Fibroblast of lung (primary cell): ENCODE results near the gene TMEM115. TPM values are rescaled to one million over a fixed set of nuclear protein-coding genes. Genes with fewer than 3 reads are reported as not detected.
"Not testable (repeated sequence)": the region's sequence is repeated elsewhere in the genome, so short reads cannot be mapped to it uniquely, and the experiment has no call there.

Experiments used
- DNase-seq, 2 donors: peaks; one replicate each; pipeline versions ENCODE4 v3.0.0 to v3.0.0-alpha.2; 2010; ENCODE audit warnings: low read depth in 2 of 2
- H2AFZ ChIP-seq: 2 replicates; pipeline ENCODE4 v1.5.1; 2012; ENCODE audit warnings: low read length, control low read depth, inconsistent platforms
- H3K27ac ChIP-seq: 2 replicates; pipeline ENCODE4 v1.5.1; 2011; ENCODE audit warnings: low read length, control low read depth; ENCODE audit not compliant: insufficient read depth
- H3K27me3 ChIP-seq: 2 replicates; pipeline ENCODE4 v1.5.1; 2011; ENCODE audit warnings: mild to moderate bottlenecking, low read length; ENCODE audit not compliant: control insufficient read depth, insufficient read depth
- H3K36me3 ChIP-seq: 2 replicates; pipeline ENCODE4 v1.5.1; 2011; ENCODE audit warnings: low read length; ENCODE audit not compliant: control insufficient read depth, insufficient read depth
- H3K4me1 ChIP-seq: 2 replicates; pipeline ENCODE4 v1.5.1; 2011; ENCODE audit warnings: low read length; ENCODE audit not compliant: control insufficient read depth, insufficient read depth; ENCODE audit errors: extremely low read depth
- H3K4me2 ChIP-seq: 2 replicates; pipeline ENCODE4 v1.5.1; 2011; ENCODE audit warnings: low read length, control low read depth; ENCODE audit not compliant: insufficient read depth; ENCODE audit errors: extremely low read depth
- H3K4me3 ChIP-seq, 4 experiments: fragments of 200-600 bp in 1 of 4; sonication (generic) in 1 of 4; replicated peaks in 1 of 4; 2 replicates each; pipeline ENCODE4 v1.5.1; 2011 to 2016; ENCODE audit warnings: low read length in 4 of 4, low read depth in 3 of 4, mild to moderate bottlenecking in 3 of 4, control low read depth in 2 of 4, inconsistent platforms in 1 of 4, mixed read lengths in 1 of 4; ENCODE audit not compliant: insufficient read depth in 1 of 4; ENCODE audit errors: control extremely low read depth in 1 of 4
- H3K79me2 ChIP-seq: 2 replicates; pipeline ENCODE4 v1.5.1; 2012; ENCODE audit warnings: mild to moderate bottlenecking, low read length, inconsistent platforms; ENCODE audit not compliant: control insufficient read depth, insufficient read depth
- H3K9ac ChIP-seq: 2 replicates; pipeline ENCODE4 v1.5.1; 2011; ENCODE audit warnings: mild to moderate bottlenecking, low read length, control low read depth; ENCODE audit not compliant: insufficient read depth
- H3K9me3 ChIP-seq: 2 replicates; pipeline ENCODE4 v1.5.1; 2012; ENCODE audit warnings: low read depth, low read length; ENCODE audit not compliant: control insufficient read depth, insufficient read depth
- H4K20me1 ChIP-seq: 2 replicates; pipeline ENCODE4 v1.5.1; 2011; ENCODE audit warnings: low read length; ENCODE audit not compliant: control insufficient read depth, insufficient read depth; ENCODE audit errors: extremely low read depth
- EZH2 ChIP-seq: IDR thresholded peaks from 2 replicates; pipeline ENCODE4 v1.5.1; 2012; ENCODE audit warnings: low read length, control low read depth, mild to moderate bottlenecking; ENCODE audit errors: missing control alignments
- polyA plus RNA-seq, 2 donors: library from polyadenylated mRNA; depleted of rRNA in 1 of 2; stranded (reverse) in 1 of 2; unstranded in 1 of 2; fragments of >200 nt; gene quantifications; 2 replicates each; pipeline ENCODE4 v1.2.1, GENCODE V29; 2011 to 2012; ENCODE audit warnings: missing spikeins in 1 of 2
- total RNA-seq: library from RNA; depleted of rRNA; stranded (reverse); fragments of >200 nt; gene quantifications from 2 replicates; pipeline ENCODE4 v1.2.1, GENCODE V29; 2014
- TF ChIP-seq, protein P1 (sequence below), 2 donors: IDR thresholded peaks in 1 of 2; conservative IDR thresholded peaks in 1 of 2; 1 replicate in 1 of 2; 2 replicates in 1 of 2; pipeline ENCODE4 v1.5.1; 2011 to 2012; ENCODE audit warnings: low read length in 2 of 2, control low read depth in 1 of 2, inconsistent platforms in 1 of 2, low read depth in 1 of 2, mild to moderate bottlenecking in 1 of 2

TMEM115 gene
- total and polyA plus RNA-seq, 2 donors (not counting 1 experiment from before 2014, with no cell fraction given) = 28.2 to 44.8 TPM

DNA sequence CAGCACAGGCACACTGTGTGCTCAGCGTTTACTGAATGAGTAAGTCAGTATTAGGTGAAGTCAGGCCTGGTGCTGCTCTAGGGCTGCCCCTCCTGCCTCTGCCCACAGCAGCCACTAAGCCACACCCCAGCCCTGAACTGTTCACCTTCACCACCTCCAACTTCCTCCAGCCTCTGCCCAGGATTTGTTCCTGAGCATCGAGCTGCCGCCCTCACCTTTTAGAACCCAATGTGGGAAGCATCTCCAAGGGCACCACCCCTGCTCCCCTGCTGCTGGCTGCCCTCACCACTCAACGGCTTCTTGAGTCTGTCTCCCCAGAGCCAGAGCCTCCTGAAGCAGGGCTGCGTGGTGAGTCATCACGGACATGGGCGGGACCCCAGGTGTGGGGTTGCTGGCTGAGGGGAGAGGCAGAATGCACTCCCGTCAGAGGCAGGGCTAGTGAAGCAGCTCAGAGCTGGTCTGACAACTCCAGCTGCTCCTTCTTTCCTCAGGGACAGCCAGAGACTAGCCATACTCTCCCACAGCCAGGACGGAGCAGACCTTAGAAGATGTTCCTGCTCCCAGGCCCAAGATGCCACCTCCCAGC, 42.6 kb downstream of the TMEM115 start:
- Histone ChIP-seq H3K9me3 (no peaks in the 10 kb centered on the region), H4K20me1 (no peaks in the 10 kb centered on the region), H3K36me3 (peaks cover 18% of the 10 kb centered on the region), H3K27me3 (no peaks in the 10 kb centered on the region), H2AFZ (no peak overlapping the region), H3K4me3 (no peak overlapping the region), H3K9ac (no peak overlapping the region), H3K4me1 (peaks cover 5% of the 10 kb centered on the region), H3K4me2 (no peak overlapping the region), H3K27ac (no peak overlapping the region), H3K79me2 (peaks cover 23% of the 10 kb centered on the region)
- DNase-seq = peak in 1 of 2 donors; percentile 79
- TF ChIP-seq, protein P1, sequence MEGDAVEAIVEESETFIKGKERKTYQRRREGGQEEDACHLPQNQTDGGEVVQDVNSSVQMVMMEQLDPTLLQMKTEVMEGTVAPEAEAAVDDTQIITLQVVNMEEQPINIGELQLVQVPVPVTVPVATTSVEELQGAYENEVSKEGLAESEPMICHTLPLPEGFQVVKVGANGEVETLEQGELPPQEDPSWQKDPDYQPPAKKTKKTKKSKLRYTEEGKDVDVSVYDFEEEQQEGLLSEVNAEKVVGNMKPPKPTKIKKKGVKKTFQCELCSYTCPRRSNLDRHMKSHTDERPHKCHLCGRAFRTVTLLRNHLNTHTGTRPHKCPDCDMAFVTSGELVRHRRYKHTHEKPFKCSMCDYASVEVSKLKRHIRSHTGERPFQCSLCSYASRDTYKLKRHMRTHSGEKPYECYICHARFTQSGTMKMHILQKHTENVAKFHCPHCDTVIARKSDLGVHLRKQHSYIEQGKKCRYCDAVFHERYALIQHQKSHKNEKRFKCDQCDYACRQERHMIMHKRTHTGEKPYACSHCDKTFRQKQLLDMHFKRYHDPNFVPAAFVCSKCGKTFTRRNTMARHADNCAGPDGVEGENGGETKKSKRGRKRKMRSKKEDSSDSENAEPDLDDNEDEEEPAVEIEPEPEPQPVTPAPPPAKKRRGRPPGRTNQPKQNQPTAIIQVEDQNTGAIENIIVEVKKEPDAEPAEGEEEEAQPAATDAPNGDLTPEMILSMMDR (conservative IDR thresholded peaks at IDR 0.05 in 1 of 2, IDR thresholded peaks at IDR 0.05 in 1 of 2; ENCODE audit: low read depth in 1 of 2, low read length in 2 of 2) = no peak

DNA sequence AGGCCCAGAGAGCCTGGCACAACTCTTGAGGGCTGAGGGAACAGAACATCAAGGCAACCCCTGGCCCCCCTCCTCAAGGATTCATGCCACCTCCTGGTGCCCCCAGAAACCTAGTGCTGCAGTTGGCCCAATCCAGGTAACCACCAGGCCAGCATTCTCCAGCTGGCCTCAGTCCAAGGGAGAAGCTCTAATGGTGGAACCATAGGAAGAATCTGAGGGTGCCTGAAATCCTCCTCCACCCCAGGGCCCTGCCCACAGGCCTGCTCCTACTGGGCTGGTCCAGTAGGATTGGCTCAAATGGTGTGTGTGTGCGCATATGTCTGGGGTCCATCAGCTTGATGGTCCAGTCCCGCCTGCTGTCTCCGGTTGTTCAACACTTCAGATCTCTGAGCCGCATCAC, 44.5 kb downstream of the TMEM115 start:
- TF ChIP-seq, protein P1 (conservative IDR thresholded peaks at IDR 0.05 in 1 of 2, IDR thresholded peaks at IDR 0.05 in 1 of 2; ENCODE audit: low read depth in 1 of 2, low read length in 2 of 2) = no peak
- no peak for TF ChIP-seq EZH2
- Histone ChIP-seq H3K9ac (no peak overlapping the region), H3K4me3 (no peak overlapping the region), H3K36me3 (peaks cover 18% of the 10 kb centered on the region), H3K79me2 (peaks cover 15% of the 10 kb centered on the region), H3K4me1 (peaks cover 2% of the 10 kb centered on the region), H3K27me3 (no peaks in the 10 kb centered on the region), H3K27ac (no peak overlapping the region), H3K9me3 (no peaks in the 10 kb centered on the region), H3K4me2 (no peak overlapping the region), H2AFZ (no peak overlapping the region), H4K20me1 (no peaks in the 10 kb centered on the region)
- DNase-seq = no peak

DNA sequence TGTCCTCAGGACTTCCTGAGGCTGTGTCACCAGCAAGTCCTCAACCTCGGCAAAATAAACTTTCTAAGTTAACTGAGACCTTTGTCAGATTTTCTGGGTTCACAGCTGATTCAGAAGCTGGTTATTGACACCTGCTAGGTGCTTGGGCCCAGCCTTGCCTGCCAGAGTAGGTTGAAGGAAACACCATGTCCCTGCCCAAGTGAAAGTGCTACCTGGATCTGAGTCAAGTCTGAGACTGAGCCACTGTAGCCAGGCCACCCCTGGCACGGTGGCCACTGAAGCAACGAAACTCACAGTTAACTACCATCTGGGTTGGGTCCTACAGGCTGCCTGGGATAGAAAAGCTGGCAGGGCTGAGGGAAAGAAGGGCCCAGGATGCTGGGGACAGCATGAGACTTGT, 45.0 kb downstream of the TMEM115 start:
- Histone ChIP-seq H3K4me1 (peaks cover 2% of the 10 kb centered on the region), H3K4me3 (no peak overlapping the region), H3K4me2 (no peak overlapping the region), H3K79me2 (peaks cover 11% of the 10 kb centered on the region), H3K9ac (no peak overlapping the region), H2AFZ (no peak overlapping the region), H3K9me3 (no peaks in the 10 kb centered on the region), H3K27me3 (no peaks in the 10 kb centered on the region), H4K20me1 (no peaks in the 10 kb centered on the region), H3K27ac (no peak overlapping the region), H3K36me3 (peaks cover 16% of the 10 kb centered on the region)
- TF ChIP-seq, protein P1 (conservative IDR thresholded peaks at IDR 0.05 in 1 of 2, IDR thresholded peaks at IDR 0.05 in 1 of 2; ENCODE audit: low read depth in 1 of 2, low read length in 2 of 2) = no peak
- no peak for TF ChIP-seq EZH2
- no peak for DNase-seq

DNA sequence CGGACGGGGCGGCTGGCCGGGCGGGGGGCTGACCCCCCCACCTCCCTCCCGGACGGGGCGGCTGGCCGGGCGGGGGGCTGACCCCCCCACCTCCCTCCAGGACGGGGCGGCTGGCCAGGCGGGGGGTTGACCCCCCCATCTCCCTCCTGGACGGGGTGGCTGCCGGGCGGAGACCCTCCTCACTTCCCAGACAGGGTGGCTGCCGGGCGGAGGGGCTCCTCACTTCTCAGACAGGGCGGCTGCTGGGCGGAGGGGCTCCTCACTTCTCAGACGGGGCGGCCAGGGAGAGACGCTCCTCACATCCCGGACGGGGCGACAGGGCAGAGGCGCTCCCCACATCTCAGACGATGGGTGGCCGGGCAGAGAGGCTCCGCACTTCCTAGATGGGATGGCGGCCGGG, 47.3 kb downstream of the TMEM115 start:
- not testable (repeated sequence) for H3K9ac ChIP-seq, H2AFZ ChIP-seq, H3K79me2 ChIP-seq, H3K4me1 ChIP-seq, H3K27me3 ChIP-seq, H3K4me2 ChIP-seq, H3K36me3 ChIP-seq, H3K27ac ChIP-seq, H3K4me3 ChIP-seq, H3K9me3 ChIP-seq, H4K20me1 ChIP-seq, DNase-seq
